Islet precursor cell (in vitro differentiated cells): ENCODE measurements around the gene LRRIQ1.
"Not testable (repeated sequence)": the region's sequence is repeated elsewhere in the genome, so short reads cannot be mapped to it uniquely, and the experiment has no call there.

Experiments used
- DNase-seq: peaks from one replicate; pipeline ENCODE4 v3.0.0-alpha.2; 2018

LRRIQ1 gene

DNA sequence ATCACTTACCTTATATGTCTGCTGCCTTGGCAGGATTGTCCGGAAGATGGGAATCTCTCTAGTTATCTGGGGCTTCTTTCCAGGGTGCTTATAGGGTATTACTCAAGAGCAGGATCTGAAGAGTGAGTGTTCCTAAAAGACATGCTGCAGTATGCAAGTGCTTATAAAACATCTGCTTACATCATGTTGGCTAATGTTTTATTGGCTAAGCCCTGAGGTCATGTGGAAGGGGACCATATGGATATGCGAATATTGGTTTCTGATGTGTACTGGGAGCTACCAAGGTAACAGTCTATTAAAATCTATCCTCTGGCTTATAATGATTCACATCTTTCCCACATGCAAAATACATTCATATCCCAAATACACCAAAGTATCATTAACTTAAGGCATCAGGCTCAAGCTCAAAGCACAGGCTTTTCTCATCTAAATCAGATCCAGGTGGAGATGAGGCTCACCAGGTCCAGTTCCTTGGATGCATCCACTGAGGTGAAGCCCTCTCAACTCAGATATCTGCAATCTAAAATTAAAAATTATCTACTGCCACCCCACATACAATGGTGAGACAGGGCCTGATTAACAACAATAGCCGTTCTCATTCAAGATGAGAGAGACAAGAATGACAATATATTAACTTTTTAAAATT lies 29.8 kb downstream of the LRRIQ1 start:
- DNase-seq, result no peak

DNA sequence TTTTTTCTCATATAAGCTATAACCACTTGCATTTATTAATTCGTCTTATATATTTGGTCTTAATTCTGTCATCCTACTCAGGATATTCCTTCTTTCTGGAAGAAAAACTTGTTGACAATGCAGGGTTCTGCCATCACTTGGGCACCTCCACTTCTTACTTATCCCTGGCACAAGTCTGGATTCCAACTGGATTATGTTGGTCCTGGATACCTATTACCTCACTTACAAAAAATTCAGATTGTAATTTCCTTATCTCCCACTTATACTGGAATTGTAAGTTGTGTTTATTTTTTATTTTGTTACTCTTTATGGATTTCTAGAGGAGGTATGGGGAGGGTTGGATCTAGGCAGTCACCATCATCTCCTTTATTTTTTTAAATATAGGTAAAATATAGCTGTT lies 36.7 kb downstream of the LRRIQ1 start:
- DNase-seq, result no peak

GRCh38 chr12:85076688-85077430 lies 40.7 kb downstream of the LRRIQ1 start:
- no peak for DNase-seq

- DNase-seq, result no peak
These were observed 48.9 kb downstream of the LRRIQ1 start for GRCh38 chr12:85085066-85085465.

DNA sequence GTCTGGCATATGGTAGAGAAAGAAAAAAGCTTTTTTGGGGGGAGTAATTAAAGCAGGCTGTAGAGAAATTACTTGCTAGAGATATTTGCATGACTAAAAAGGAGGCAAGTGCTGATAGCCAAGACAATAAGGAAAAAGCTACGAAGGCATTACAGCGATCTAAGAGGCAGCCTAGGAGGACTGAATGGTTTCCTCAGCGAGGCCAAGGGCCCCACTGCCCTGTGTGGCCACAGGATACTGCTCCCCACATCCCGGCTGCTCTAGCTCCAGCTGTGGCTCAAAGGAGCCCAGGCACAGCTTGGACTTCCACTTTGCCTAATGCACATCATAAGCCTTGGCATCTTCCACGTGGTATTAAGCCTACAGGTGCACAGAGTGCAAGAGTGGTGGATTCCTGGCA lies 53.6 kb downstream of the LRRIQ1 start:
- DNase-seq, result no peak

- no peak for DNase-seq
These were observed 56.7 kb downstream of the LRRIQ1 start for GRCh38 chr12:85092814-85093370.

DNA sequence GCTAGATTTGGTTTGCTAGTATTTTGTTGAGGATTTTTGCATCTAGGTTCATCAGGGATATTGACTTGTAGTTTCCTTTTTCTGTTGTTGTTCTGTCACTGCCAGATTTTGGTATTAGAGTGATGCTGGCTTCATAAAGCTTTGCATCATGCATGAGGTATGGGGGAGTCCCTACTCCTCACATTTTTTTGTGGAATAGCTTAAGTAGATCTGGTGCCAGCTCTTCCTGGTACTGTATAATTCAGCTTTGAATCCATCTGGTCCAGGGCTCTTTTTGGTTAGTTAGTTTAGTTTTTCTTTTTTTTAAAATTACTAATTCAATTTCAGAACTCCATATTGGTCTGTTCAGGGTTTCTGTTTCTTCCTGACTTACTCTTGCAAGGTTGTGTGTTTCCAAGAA lies 59.4 kb downstream of the LRRIQ1 start:
- no peak for DNase-seq

DNA sequence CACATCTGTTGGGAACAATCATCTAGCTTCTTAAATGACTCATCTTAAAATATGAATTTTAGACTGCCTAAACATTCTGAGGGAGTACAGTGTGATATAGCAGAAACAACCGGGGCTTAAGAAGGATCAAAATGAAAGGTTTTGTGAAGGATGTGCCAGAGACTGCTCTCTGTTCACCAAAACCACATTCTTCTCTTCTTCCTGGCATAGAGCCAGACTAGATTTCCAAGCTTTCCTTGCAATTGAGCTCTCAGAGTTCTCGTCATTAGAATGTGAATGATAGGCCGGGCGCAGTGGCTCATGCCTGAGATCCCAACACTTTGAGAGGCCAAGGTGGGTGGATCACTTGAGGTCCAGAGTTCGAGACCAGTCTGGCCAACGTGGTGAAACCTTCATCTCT lies 94.5 kb downstream of the LRRIQ1 start:
- DNase-seq, result no peak

DNA sequence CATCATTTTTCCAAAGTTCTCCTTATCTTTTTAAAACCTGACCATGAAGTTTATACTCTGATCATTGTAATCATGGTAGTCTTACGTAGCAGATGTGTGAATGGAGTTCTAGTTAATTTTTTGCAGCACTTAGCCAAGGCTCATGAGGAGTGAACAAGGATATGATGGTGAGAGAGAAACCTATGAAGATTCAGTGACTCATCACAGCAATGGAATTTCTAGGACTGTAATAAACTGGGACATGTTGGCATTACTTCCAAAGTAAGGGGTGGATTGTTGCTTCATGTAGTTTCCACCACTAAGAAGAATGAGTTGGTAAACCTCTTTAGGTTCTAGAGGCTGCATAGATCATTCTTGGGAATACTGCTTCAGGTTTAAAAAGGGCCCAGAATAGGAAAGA lies 102.7 kb downstream of the LRRIQ1 start:
- DNase-seq, result no peak

DNA sequence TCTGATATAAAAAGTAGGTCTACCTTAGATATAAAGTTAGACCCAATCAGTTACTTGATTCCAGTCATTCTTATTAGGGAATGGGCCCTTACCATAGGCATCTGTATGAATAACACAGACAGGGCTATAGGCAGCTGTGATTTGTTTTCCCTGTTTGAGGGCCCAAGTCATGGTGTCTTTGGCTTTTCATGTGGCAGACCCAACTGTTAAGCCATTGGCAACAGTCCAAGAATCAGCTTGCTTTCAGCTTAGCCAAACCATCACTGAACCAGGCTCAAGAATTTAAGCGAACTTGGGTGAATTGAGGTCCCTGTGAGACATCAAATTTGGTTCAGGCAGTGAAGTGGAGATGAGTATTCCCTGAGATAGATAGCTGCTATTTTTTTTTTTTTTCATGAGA lies 111.2 kb downstream of the LRRIQ1 start:
- DNase-seq, result no peak

GRCh38 chr12:85152311-85152729 lies 116.2 kb downstream of the LRRIQ1 start:
- no peak for DNase-seq

DNA sequence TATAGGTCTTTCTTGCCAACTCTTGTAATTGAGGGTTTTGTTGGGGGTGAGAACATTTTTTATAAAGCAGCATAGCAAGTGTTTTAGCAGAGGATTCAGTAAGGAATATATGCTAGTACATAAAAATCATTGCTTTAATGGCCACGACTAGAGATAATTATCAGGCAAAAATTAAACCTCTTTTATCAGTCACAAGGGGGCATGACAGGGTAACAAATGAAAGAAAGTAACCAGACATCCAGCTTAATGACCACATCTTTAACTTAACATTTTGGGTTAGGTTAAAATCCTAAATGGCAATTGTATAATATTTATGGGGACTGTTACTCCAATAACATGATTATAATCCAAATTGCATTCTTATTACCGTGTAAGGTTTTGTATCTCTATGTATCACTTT lies 119.6 kb downstream of the LRRIQ1 start:
- DNase-seq, result no peak

DNA sequence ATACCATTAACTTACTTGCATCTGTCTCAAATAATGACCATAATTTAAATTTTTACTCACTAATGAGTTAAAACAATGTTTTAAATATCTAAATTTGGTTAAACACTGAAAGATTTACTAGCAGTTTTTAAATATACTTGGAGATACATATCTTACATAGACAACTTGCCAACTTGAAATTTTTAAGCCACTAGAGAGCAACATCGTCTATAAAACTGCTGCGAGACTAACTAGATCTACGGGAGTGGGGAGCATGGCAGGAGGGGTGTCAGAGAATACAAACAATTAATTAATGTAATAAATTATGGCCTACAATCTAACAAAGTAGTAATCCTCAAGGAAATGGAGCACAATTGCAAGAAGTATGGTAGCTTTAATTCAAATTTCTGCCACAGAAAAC lies 120.4 kb downstream of the LRRIQ1 start:
- DNase-seq, result no peak

GRCh38 chr12:85157035-85157603 lies 121.0 kb downstream of the LRRIQ1 start:
- DNase-seq, result no peak

DNA sequence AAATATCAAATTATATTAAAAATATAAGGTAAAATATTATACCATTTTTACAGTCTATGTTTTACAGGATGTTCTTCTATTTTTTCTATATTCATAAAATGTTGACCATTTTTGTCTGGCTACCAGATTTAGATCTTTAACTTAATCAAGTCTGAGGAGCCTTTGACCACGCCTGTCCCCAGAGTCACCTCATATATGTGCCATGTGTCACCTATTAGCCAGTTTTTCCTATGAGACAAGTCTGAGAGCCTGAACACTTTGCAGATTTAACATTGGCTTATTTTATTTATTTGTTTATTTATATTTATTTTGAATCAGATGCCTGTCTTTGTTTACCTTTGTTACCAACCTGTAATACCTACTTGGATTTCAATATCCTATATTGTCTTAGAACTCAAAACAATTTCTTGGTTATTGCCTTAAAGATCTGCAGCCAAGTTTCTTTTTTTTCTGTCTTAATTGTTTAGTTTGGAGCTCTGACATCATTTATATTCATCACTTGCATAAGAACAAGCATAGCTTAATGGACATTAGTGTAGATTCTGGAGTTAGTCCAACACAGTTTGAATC lies 127.7 kb downstream of the LRRIQ1 start:
- DNase-seq, result no peak

GRCh38 chr12:85179680-85180270 lies 143.6 kb downstream of the LRRIQ1 start:
- DNase-seq, result no peak

- peak; percentile 72 for DNase-seq
These were observed 146.5 kb downstream of the LRRIQ1 start for GRCh38 chr12:85182699-85183098.

GRCh38 chr12:85183855-85184254 lies 147.7 kb downstream of the LRRIQ1 start:
- DNase-seq, result no peak

GRCh38 chr12:85186236-85186635 lies 150.1 kb downstream of the LRRIQ1 start:
- no peak for DNase-seq

GRCh38 chr12:85188619-85189018 lies 152.5 kb downstream of the LRRIQ1 start:
- DNase-seq, result no peak

DNA sequence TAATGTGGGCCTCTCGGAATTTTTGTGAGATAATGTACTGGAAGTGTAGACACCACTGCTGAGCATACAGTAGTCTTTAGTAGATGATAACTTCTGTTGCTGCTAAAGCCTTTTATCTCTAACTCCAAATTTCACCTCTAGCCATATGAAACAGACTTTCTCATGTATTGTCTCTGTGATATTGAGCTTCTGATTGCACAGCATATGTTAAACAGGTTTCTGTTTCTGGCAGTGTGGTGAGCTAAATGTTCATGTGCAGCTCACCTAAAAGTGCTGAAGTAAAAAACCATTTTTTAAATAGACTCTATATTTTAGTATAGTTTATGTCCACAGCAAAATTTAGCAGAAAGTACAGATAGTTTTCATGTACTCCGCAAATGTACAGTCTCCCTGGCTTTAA lies 154.6 kb downstream of the LRRIQ1 start:
- DNase-seq, result no peak

- DNase-seq, result not testable (repeated sequence)
These were observed 167.7 kb downstream of the LRRIQ1 start for GRCh38 chr12:85203809-85204208.

GRCh38 chr12:85206543-85206942 lies 170.4 kb downstream of the LRRIQ1 start:
- DNase-seq, result no peak
